Measurements from ENCODE around the gene PDILT. TPM values are rescaled to one million over a fixed set of nuclear protein-coding genes. Genes with fewer than 3 reads are reported as not detected.

Gene PDILT
- total and polyA plus RNA-seq, 2 experiments from 2014 or later, result not detected

DNA sequence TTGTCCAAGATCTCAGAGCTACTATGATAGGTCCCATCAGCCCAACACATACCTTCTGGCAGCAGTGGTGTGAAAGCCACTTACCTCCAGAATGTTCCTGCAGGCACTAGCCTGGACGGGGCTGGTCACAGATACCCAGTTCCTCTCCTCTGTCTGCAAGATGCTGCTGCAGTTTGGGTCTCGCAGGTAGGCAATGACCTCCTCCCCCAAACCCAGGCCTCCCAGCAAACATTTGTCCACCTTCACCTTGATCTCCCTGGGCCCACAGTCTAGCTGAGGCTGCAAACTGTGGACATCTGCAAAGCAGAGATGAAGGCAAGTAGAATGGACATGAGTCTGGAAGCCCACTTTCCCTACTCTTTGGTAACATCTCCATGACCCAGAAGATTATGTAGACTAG is 84.4 kb downstream of the PDILT start:
- no peak overlapping the region for H3K4me2 ChIP-seq
- ATAC-seq (no peak), DNase-seq (ENCODE audit: low spot score) (no peak)
- peaks cover 3% of the 10 kb centered on the region for H3K9me2 ChIP-seq (ENCODE audit: insufficient read depth)
- Mint-ChIP-seq H3K9me3 (no peaks in the 10 kb centered on the region), H3K27ac (no peak overlapping the region), H3K4me1 (0 out of 3 replicates have a peak, but pooled peaks cover 2% of the 10 kb centered on the region), H3K4me3 (no peak overlapping the region), H3K36me3 (ENCODE audit: low read depth) (no peaks in the 10 kb centered on the region), H3K27me3 (ENCODE audit: insufficient read depth, low read depth, poor library complexity) (no peaks in the 10 kb centered on the region)
- no peak overlapping the region for H3K27ac ChIP-seq (ENCODE audit: low read depth)
- no peak overlapping the region for H2AFZ ChIP-seq
- TF ChIP-seq ZNF114 (CRISPR knock-in tag; IDR thresholded peaks at IDR 0.05) (no peak), POLR2AphosphoS5 (IDR thresholded peaks at IDR 0.05; ENCODE audit: low read depth) (no peak), EZH2phosphoT487 (IDR thresholded peaks at IDR 0.05; ENCODE audit: unreplicated experiment) (no peak), CREB1 (CRISPR knock-in tag; IDR thresholded peaks at IDR 0.05; ENCODE audit: low read depth) (no peak), NANOG (IDR thresholded peaks at IDR 0.05; ENCODE audit: borderline replicate concordance) (no peak)
- TF ChIP-seq, protein P1, sequence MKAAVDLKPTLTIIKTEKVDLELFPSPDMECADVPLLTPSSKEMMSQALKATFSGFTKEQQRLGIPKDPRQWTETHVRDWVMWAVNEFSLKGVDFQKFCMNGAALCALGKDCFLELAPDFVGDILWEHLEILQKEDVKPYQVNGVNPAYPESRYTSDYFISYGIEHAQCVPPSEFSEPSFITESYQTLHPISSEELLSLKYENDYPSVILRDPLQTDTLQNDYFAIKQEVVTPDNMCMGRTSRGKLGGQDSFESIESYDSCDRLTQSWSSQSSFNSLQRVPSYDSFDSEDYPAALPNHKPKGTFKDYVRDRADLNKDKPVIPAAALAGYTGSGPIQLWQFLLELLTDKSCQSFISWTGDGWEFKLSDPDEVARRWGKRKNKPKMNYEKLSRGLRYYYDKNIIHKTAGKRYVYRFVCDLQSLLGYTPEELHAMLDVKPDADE (IDR thresholded peaks at IDR 0.05), result no peak
- TF ChIP-seq, protein P2, sequence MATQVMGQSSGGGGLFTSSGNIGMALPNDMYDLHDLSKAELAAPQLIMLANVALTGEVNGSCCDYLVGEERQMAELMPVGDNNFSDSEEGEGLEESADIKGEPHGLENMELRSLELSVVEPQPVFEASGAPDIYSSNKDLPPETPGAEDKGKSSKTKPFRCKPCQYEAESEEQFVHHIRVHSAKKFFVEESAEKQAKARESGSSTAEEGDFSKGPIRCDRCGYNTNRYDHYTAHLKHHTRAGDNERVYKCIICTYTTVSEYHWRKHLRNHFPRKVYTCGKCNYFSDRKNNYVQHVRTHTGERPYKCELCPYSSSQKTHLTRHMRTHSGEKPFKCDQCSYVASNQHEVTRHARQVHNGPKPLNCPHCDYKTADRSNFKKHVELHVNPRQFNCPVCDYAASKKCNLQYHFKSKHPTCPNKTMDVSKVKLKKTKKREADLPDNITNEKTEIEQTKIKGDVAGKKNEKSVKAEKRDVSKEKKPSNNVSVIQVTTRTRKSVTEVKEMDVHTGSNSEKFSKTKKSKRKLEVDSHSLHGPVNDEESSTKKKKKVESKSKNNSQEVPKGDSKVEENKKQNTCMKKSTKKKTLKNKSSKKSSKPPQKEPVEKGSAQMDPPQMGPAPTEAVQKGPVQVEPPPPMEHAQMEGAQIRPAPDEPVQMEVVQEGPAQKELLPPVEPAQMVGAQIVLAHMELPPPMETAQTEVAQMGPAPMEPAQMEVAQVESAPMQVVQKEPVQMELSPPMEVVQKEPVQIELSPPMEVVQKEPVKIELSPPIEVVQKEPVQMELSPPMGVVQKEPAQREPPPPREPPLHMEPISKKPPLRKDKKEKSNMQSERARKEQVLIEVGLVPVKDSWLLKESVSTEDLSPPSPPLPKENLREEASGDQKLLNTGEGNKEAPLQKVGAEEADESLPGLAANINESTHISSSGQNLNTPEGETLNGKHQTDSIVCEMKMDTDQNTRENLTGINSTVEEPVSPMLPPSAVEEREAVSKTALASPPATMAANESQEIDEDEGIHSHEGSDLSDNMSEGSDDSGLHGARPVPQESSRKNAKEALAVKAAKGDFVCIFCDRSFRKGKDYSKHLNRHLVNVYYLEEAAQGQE (IDR thresholded peaks at IDR 0.05; ENCODE audit: unreplicated experiment), result no peak
- no peaks in the 10 kb centered on the region for H3K27me3 ChIP-seq (ENCODE audit: insufficient read depth)
- no peak overlapping the region for H3K4me3 ChIP-seq
- H3K36me3 ChIP-seq (ENCODE audit: insufficient read depth), result no peaks in the 10 kb centered on the region
- H3K79me2 ChIP-seq (replicated peaks; ENCODE audit: insufficient read depth), result no peaks in the 10 kb centered on the region
- no peaks in the 10 kb centered on the region for H3F3A ChIP-seq (replicated peaks; ENCODE audit: low read depth)
- no peaks in the 10 kb centered on the region for H4K20me1 ChIP-seq (replicated peaks; ENCODE audit: insufficient read depth)
- no peaks in the 10 kb centered on the region for H3K4me1 ChIP-seq (ENCODE audit: insufficient read depth)

DNA sequence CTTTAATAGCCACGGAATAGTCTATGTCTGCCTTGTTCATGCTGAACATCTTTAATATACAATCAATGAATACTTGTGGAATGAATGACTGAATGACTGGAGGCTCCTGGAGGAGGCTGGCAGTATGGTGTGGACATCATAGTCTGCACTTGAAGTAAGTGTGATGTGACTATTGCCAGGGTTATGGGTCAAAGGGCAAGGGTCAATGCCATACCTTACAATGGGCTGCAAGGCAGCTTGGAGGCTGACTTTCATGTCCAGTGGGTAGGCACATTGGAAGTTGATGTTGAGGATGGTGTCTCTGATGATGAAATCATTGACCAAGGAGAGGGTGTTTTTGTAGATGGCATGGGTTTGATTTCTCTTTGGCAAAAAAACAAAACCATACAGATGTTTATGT is 85.1 kb downstream of the PDILT start:
- Histone ChIP-seq H3K27ac (ENCODE audit: low read depth) (no peak overlapping the region), H3K36me3 (ENCODE audit: insufficient read depth) (no peaks in the 10 kb centered on the region), H3K79me2 (replicated peaks; ENCODE audit: insufficient read depth) (no peaks in the 10 kb centered on the region), H3K27me3 (ENCODE audit: insufficient read depth) (no peaks in the 10 kb centered on the region), H3K4me1 (ENCODE audit: insufficient read depth) (no peaks in the 10 kb centered on the region), H3K4me2 (no peak overlapping the region), H3K9me2 (ENCODE audit: insufficient read depth) (peaks cover 3% of the 10 kb centered on the region), H3F3A (replicated peaks; ENCODE audit: low read depth) (no peaks in the 10 kb centered on the region), H2AFZ (no peak overlapping the region), H3K4me3 (no peak overlapping the region), H4K20me1 (replicated peaks; ENCODE audit: insufficient read depth) (no peaks in the 10 kb centered on the region)
- no peaks in the 10 kb centered on the region for H3K9me3 Mint-ChIP-seq
- H3K27me3 Mint-ChIP-seq (ENCODE audit: insufficient read depth, low read depth, poor library complexity), result no peaks in the 10 kb centered on the region
- DNase-seq (ENCODE audit: low spot score), result no peak
- H3K36me3 Mint-ChIP-seq (ENCODE audit: low read depth), result no peaks in the 10 kb centered on the region
- no peak overlapping the region for H3K27ac Mint-ChIP-seq
- no peak overlapping the region for H3K4me3 Mint-ChIP-seq
- TF ChIP-seq ZNF331 (CRISPR knock-in tag; IDR thresholded peaks at IDR 0.05; ENCODE audit: low read depth) (no peak), CREB1 (CRISPR knock-in tag; IDR thresholded peaks at IDR 0.05; ENCODE audit: low read depth) (no peak), STAT1 (IDR thresholded peaks at IDR 0.05; ENCODE audit: unreplicated experiment) (no peak), JUNB (IDR thresholded peaks at IDR 0.05; ENCODE audit: unreplicated experiment) (no peak)
- TF ChIP-seq, protein P2 (IDR thresholded peaks at IDR 0.05; ENCODE audit: unreplicated experiment), result no peak
- TF ChIP-seq, protein P3, sequence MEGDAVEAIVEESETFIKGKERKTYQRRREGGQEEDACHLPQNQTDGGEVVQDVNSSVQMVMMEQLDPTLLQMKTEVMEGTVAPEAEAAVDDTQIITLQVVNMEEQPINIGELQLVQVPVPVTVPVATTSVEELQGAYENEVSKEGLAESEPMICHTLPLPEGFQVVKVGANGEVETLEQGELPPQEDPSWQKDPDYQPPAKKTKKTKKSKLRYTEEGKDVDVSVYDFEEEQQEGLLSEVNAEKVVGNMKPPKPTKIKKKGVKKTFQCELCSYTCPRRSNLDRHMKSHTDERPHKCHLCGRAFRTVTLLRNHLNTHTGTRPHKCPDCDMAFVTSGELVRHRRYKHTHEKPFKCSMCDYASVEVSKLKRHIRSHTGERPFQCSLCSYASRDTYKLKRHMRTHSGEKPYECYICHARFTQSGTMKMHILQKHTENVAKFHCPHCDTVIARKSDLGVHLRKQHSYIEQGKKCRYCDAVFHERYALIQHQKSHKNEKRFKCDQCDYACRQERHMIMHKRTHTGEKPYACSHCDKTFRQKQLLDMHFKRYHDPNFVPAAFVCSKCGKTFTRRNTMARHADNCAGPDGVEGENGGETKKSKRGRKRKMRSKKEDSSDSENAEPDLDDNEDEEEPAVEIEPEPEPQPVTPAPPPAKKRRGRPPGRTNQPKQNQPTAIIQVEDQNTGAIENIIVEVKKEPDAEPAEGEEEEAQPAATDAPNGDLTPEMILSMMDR (conservative IDR thresholded peaks at IDR 0.05; ENCODE audit: low read depth in 2 of 2), result no peak
- TF ChIP-seq, protein P1 (IDR thresholded peaks at IDR 0.05), result no peak
- H3K4me1 Mint-ChIP-seq, result 0 out of 3 replicates have a peak, but pooled peaks cover 2% of the 10 kb centered on the region
- ATAC-seq, result no peak
